ENCODE data around the gene ELOB.

- TF ChIP-seq, protein P1, sequence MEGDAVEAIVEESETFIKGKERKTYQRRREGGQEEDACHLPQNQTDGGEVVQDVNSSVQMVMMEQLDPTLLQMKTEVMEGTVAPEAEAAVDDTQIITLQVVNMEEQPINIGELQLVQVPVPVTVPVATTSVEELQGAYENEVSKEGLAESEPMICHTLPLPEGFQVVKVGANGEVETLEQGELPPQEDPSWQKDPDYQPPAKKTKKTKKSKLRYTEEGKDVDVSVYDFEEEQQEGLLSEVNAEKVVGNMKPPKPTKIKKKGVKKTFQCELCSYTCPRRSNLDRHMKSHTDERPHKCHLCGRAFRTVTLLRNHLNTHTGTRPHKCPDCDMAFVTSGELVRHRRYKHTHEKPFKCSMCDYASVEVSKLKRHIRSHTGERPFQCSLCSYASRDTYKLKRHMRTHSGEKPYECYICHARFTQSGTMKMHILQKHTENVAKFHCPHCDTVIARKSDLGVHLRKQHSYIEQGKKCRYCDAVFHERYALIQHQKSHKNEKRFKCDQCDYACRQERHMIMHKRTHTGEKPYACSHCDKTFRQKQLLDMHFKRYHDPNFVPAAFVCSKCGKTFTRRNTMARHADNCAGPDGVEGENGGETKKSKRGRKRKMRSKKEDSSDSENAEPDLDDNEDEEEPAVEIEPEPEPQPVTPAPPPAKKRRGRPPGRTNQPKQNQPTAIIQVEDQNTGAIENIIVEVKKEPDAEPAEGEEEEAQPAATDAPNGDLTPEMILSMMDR (IDR thresholded peaks at IDR 0.05; ENCODE audit: insufficient read depth, low read depth, low read length): no peak
- no peak for TF ChIP-seq EZH2 (IDR thresholded peaks at IDR 0.05; ENCODE audit: insufficient read depth, low read length)
Measured at GRCh38 chr16:2810651-2811050, 33.6 kb upstream of the ELOB start.

Measured in astrocyte (in vitro differentiated cells and primary cell).